ENCODE data around the gene REG1B.

GRCh38 chr2:79101024-79101423, 13.2 kb upstream of the REG1B start:
- TF ChIP-seq CTCF (IDR thresholded peaks at IDR 0.05) = no peak
- TF ChIP-seq POLR2AphosphoS5 (IDR thresholded peaks at IDR 0.05) = no peak
- TF ChIP-seq EP300 (IDR thresholded peaks at IDR 0.05) = no peak
- TF ChIP-seq POLR2A (IDR thresholded peaks at IDR 0.05) = no peak
